Gastroesophageal sphincter (tissue), 3 donors: ENCODE data around the gene SPAG16.

ENCODE experiments used
- POLR2A ChIP-seq, 2 donors: fragments of 450-650 bp; IDR thresholded peaks; one replicate each; pipeline ENCODE4 v1.6.1; 2017; ENCODE audit warnings: antibody characterized with exemption in 2 of 2, mild to moderate bottlenecking in 2 of 2, moderate library complexity in 1 of 2
- TF ChIP-seq, protein P1 (sequence below), 4 experiments: fragments of 200-600 bp in 2 of 4; fragments of 450-650 bp in 2 of 4; sonication (generic) in 1 of 4; IDR thresholded peaks; one replicate each; pipeline ENCODE4 v1.5.1; 2017 to 2019; ENCODE audit warnings: antibody characterized with exemption in 4 of 4, mild to moderate bottlenecking in 2 of 4, moderate library complexity in 2 of 4

- TF ChIP-seq, protein P1, sequence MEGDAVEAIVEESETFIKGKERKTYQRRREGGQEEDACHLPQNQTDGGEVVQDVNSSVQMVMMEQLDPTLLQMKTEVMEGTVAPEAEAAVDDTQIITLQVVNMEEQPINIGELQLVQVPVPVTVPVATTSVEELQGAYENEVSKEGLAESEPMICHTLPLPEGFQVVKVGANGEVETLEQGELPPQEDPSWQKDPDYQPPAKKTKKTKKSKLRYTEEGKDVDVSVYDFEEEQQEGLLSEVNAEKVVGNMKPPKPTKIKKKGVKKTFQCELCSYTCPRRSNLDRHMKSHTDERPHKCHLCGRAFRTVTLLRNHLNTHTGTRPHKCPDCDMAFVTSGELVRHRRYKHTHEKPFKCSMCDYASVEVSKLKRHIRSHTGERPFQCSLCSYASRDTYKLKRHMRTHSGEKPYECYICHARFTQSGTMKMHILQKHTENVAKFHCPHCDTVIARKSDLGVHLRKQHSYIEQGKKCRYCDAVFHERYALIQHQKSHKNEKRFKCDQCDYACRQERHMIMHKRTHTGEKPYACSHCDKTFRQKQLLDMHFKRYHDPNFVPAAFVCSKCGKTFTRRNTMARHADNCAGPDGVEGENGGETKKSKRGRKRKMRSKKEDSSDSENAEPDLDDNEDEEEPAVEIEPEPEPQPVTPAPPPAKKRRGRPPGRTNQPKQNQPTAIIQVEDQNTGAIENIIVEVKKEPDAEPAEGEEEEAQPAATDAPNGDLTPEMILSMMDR (IDR thresholded peaks at IDR 0.05) = no peak
- TF ChIP-seq POLR2A (IDR thresholded peaks at IDR 0.05) = no peak
Measured at GRCh38 chr2:214192711-214193110, 908.4 kb downstream of the SPAG16 start.
